Left ventricle myocardium inferior (tissue), 1 donor: ENCODE results near the gene FCGBP. TPM values are rescaled to one million over a fixed set of nuclear protein-coding genes. Genes with fewer than 3 reads are reported as not detected.
"Not testable (repeated sequence)": the region's sequence is repeated elsewhere in the genome, so short reads cannot be mapped to it uniquely, and the experiment has no call there.

ENCODE experiments used
- DNase-seq: peaks from one replicate; pipeline ENCODE4 v3.0.0-alpha.2; 2020
- H3K27ac ChIP-seq: fragments of 200-600 bp; replicated peaks from 2 replicates; pipeline ENCODE4 v1.8.0; 2021
- H3K27me3 ChIP-seq: fragments of 200-600 bp; 2 replicates; pipeline ENCODE4 v1.8.0; 2021; ENCODE audit warnings: low read depth
- H3K36me3 ChIP-seq: fragments of 200-600 bp; 2 replicates; pipeline ENCODE4 v1.8.0; 2021
- H3K4me1 ChIP-seq: fragments of 200-600 bp; 2 replicates; pipeline ENCODE4 v1.8.0; 2021
- H3K4me3 ChIP-seq: fragments of 200-600 bp; 2 replicates; pipeline ENCODE4 v1.8.0; 2021; ENCODE audit warnings: mild to moderate bottlenecking, moderate library complexity
- H3K9me3 ChIP-seq: fragments of 200-600 bp; replicated peaks from 2 replicates; pipeline ENCODE4 v1.8.0; 2021
- intact Hi-C: fragments of 100-400 bp; cut with micrococcal nuclease; formaldehyde crosslinking; loops from one replicate; pipeline ENCODE4 v1.11.0; 2022
- total RNA-seq: library from RNA; stranded (reverse); fragmentation: NEBNext Ultra II Directional; extraction: Animal tissue kit (Norgen Biotek cat#: 25700); gene quantifications from one replicate; pipeline ENCODE4 v1.2.1, GENCODE V29; 2021
- TF ChIP-seq, protein P1 (sequence below): fragments of 200-600 bp; IDR thresholded peaks from 2 replicates; pipeline ENCODE4 v1.8.0; 2021; ENCODE audit warnings: antibody characterized with exemption, mild to moderate bottlenecking, borderline replicate concordance
- donor health status: DM: no; HTN: yes; CAD: no; lungs with severe emphysema.

Gene FCGBP
- total RNA-seq, 1 donor from 2014 or later = 4.1 TPM

DNA sequence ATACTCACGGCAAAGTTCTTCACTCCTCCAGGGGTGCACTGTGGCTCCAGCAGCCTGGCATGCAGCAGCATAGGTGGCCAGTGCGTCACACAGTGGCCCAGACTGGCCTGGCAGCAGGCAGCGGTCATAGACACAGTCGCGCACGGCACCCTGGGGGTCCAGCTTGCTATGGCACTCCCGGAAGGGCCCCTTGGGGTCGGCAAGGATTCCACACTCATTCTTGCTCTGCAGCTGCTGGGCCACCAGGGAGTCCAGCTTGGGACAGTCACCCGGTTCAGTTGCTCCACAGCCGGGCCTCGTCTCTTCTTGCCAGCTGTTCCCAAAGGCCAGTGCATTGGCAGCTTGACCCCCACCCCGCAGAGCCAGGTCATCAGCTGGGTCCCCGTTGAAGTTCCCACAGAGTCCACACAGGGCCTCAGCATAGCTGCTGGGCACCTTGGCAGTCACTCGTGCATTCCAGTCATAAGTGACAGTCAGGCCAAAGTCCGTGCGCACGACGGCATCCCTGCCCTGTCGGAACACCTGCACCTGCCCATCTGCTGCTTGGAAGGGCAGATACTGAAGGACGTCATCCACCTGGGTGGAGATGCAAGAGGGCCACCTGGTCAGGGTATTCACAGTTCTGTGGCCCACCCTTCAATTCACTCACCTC lies 20.6 kb downstream of the FCGBP start:
- intact Hi-C loops = no loop called here
- Histone ChIP-seq H3K4me3 (no peak overlapping the region), H3K4me1 (no peaks in the 10 kb centered on the region), H3K9me3 (no peaks in the 10 kb centered on the region), H3K27ac (no peak overlapping the region), H3K27me3 (peaks cover 52% of the 10 kb centered on the region), H3K36me3 (no peaks in the 10 kb centered on the region)
- DNase-seq = no peak
- TF ChIP-seq, protein P1, sequence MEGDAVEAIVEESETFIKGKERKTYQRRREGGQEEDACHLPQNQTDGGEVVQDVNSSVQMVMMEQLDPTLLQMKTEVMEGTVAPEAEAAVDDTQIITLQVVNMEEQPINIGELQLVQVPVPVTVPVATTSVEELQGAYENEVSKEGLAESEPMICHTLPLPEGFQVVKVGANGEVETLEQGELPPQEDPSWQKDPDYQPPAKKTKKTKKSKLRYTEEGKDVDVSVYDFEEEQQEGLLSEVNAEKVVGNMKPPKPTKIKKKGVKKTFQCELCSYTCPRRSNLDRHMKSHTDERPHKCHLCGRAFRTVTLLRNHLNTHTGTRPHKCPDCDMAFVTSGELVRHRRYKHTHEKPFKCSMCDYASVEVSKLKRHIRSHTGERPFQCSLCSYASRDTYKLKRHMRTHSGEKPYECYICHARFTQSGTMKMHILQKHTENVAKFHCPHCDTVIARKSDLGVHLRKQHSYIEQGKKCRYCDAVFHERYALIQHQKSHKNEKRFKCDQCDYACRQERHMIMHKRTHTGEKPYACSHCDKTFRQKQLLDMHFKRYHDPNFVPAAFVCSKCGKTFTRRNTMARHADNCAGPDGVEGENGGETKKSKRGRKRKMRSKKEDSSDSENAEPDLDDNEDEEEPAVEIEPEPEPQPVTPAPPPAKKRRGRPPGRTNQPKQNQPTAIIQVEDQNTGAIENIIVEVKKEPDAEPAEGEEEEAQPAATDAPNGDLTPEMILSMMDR = no peak

DNA sequence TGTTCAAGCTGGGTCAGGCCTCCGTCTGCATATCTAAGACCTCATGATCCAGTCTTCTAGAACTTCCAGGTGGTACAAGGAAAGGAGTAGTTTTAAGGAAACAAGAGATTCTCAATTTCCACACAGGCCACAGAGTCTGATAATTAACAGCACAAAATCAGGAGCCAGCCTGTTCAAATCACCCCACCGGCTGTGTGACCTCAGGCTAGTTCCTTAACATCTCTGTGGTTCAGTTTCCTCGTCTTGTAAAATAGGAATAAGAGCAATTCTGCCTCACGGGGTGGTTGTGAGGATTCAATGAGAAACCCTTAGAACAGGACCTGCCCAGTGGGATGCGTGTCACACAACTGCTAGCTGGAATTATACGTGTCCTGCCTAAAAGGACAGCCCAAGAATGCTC lies 25.6 kb downstream of the FCGBP start:
- Histone ChIP-seq H3K4me1 (no peaks in the 10 kb centered on the region), H3K4me3 (no peak overlapping the region), H3K9me3 (no peaks in the 10 kb centered on the region), H3K36me3 (no peaks in the 10 kb centered on the region), H3K27ac (no peak overlapping the region), H3K27me3 (peaks cover 14% of the 10 kb centered on the region)
- intact Hi-C loops = no loop called here
- DNase-seq = no peak
- TF ChIP-seq, protein P1 = no peak

DNA sequence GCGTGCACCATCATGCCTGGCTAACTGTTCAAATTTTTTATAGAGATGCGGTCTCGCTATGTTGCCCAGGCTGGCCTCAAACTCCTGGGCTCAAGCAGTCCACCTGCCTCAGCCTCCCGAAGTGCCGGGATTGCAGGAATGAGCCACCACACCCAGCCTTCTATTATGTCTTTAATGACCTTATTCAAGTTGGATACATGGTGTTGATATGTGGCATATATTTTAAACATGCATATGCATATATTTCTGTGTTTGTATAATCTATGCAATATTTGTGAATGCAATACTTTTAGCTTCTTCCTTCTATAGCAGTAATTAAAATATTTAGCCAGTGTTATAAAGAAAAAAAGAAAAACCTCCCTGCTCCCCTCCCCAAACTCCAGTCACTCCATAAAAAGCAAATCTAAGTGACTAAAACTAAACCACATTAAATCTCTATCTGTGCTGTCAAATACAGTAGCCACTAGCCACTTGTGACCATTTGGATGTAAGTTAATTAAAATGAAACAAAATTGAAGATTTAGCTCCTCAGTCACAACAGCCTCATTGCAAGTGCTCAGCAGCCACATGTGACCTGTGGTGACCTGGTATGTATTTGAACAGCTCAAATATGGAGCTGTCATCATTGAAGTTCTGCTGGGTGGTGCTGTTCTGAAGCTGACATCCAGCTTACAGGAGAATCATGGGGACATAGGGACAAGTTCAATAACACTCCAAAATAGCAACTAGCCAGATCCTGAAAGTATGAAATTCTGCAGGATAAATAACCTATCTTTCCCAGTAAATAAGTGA lies 27.4 kb downstream of the FCGBP start:
- intact Hi-C loops = no loop called here
- H3K4me3 ChIP-seq = no peak overlapping the region
- no peaks in the 10 kb centered on the region for H3K9me3 ChIP-seq
- H3K4me1 ChIP-seq = no peaks in the 10 kb centered on the region
- TF ChIP-seq, protein P1 = no peak
- no peaks in the 10 kb centered on the region for H3K27me3 ChIP-seq
- no peaks in the 10 kb centered on the region for H3K36me3 ChIP-seq
- no peak overlapping the region for H3K27ac ChIP-seq
- no peak for DNase-seq

DNA sequence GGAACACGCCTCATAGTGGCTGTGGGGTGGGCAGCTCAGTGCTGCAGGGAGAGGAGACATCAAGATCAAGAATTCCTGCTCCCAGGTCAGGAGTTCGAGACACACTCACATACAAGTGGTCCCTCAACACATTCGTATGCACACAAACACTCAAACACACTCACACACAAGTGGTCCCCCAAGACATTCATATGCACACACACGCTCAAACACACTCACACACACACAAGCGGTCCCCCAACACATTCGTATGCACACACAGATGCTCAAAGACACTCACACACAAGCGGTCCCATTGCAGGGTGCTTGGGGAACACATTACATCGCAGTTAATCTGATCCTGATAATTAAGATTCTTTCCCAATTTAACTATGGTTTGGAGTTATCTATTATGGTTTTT lies 28.2 kb downstream of the FCGBP start:
- DNase-seq = no peak

DNA sequence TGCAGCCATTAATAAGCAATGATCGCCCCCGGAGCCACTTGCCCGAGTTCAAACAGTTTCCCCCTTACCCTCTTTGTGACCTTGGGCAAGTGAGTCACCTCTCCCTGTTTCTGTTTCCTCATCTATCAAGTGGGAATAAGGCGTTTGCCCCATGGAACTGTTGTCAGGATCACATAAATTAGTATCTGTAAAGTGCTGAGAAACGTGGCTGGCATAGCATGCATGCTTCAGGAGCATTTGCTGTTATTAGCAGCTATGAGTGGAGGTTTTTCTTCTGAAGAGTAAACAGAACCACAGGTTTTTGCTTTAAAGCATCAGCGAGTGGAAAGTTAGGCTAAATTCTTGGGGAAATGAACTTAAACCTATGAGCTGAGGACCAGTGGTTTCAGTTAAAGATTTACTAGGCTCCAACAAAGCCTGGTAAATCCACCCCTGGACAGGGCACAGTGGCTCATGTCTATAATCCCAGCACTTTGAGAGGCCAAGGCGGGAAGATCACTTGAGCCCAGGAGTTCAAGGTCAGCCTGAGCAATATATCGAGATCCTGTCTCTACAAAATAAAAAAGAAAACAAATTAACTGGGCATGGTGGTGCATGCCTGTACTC lies 30.8 kb downstream of the FCGBP start:
- H3K9me3 ChIP-seq, DNase-seq, H3K27me3 ChIP-seq, intact Hi-C loops, H3K36me3 ChIP-seq, H3K27ac ChIP-seq, H3K4me3 ChIP-seq, H3K4me1 ChIP-seq: not testable (repeated sequence)

More for the DNA sequence above, 28.2 kb downstream of the FCGBP start:
- Histone ChIP-seq H3K4me1 (no peaks in the 10 kb centered on the region), H3K9me3 (no peaks in the 10 kb centered on the region), H3K27ac (no peak overlapping the region), H3K27me3 (no peaks in the 10 kb centered on the region), H3K4me3 (no peak overlapping the region), H3K36me3 (no peaks in the 10 kb centered on the region)
- TF ChIP-seq, protein P1 = no peak
- intact Hi-C loops = no loop called here

DNA sequence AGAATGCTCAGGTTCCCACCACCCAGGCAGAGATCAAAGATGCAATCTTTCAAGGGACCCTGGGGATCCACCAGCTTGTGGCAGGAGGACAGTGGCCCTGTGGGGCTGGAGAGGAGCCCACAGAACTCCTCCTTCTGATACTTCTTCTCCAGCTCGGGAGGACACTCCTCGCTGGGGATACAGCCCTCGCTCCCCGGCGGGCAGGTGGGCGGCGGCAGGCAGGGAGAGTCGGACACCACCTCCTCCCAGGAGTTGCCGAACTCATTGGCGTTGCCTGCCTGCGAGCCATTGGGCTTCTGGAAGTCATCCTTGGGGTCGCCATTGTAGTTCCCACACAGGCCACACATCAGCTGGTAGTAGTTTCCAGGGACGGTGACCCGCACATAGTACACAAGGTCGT lies 32.1 kb downstream of the FCGBP start:
- intact Hi-C loops, H3K4me3 ChIP-seq, H3K27me3 ChIP-seq, H3K36me3 ChIP-seq, H3K4me1 ChIP-seq, H3K9me3 ChIP-seq, H3K27ac ChIP-seq, DNase-seq: not testable (repeated sequence)

DNA sequence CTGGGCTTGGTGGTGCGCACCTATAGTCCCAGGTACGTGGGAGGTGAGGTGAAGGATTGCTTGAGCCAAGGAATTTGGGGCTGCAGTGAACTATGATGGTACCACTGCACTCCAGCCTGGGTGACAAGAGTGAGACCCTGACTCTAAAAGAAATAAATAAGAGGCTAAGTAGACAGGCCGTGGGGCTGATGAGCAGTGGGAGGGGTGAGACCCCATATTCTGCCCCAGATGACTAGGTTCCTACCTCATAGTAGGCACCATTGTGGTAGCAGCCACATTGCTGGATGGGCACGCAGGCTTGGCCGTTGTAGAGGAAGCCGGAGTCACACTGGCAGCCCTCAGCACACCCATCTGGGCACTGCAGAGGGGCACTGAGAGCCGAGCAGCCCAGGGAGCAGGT lies 32.8 kb downstream of the FCGBP start:
- H3K36me3 ChIP-seq, intact Hi-C loops: not testable (repeated sequence)

DNA sequence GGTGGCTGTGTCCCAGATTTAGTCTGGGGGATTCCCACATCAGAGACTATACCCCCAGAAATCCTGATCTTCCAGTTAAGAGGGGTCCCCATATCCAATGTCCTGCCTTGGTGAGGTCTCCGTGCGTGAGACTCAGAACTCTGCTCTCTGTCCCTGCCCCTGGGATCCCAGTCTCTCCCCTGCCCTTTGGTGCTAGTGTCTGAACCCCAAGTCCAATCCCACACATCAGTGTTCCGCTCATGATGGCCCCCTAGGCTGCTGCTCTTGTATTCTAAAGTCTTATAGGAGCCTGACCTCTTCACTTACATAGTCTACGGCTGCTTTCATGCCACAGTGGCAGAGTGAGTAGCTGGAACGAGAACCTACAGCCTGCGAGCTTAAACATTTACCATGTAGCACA lies 35.6 kb downstream of the FCGBP start:
- DNase-seq, H3K27me3 ChIP-seq, H3K4me3 ChIP-seq, intact Hi-C loops, H3K27ac ChIP-seq, H3K36me3 ChIP-seq, H3K4me1 ChIP-seq, H3K9me3 ChIP-seq: not testable (repeated sequence)

More for the DNA sequence above, 32.8 kb downstream of the FCGBP start:
- DNase-seq, H3K9me3 ChIP-seq, H3K27ac ChIP-seq, H3K4me1 ChIP-seq, H3K4me3 ChIP-seq, H3K27me3 ChIP-seq: not testable (repeated sequence)

DNA sequence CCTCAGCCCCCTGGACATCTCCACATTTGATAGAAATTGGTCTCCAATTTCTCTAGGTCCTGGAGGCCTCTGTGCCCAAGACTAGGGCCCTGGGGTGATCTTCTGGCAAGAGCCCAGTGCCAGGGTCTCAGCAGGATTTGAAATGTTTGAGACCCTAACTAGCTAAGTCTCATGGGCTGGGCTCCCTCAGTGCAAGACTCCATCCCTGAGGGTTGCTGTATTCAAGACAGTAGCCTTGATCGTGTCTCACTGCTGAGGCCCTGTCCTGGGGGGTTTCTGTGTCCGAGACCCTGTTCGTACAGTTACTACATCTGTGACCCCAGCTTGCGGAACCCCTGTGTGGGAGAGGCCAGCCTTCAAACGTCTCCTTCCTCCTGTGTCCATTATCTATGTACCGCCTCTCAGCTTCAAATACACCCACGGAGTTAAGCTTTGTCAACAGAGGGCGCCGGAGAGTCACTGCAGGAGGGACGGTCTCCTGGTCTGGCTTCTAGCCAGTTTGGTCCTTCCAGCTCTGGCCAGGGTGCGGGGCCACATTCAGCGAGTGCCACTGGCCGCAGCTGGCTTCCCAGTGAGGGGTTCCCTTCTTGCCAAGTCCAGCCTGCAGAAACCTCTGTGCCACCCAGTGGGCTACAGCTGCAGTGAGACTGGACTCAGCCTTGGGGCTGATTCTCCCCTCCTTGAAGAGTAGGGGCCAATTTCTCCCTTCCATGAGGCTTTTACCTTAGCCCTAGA lies 36.8 kb downstream of the FCGBP start:
- H3K9me3 ChIP-seq, H3K4me3 ChIP-seq, DNase-seq, H3K36me3 ChIP-seq, H3K27ac ChIP-seq, H3K4me1 ChIP-seq, intact Hi-C loops: not testable (repeated sequence)
- peaks cover 12% of the 10 kb centered on the region for H3K27me3 ChIP-seq
